ENCODE measurements around the gene RGL3. TPM values are rescaled to one million over a fixed set of nuclear protein-coding genes. Genes with fewer than 3 reads are reported as not detected.
"Not testable (repeated sequence)": the region's sequence is repeated elsewhere in the genome, so short reads cannot be mapped to it uniquely, and the experiment has no call there.

Gene RGL3
- total and polyA plus RNA-seq, 4 donors: 1.5 to 9.9 (median 6.4) TPM

- WGBS (ENCODE audit: insufficient coverage): 9% methylated on average over 33 of the region's 36 CpGs
- Histone ChIP-seq H3K9me3 (ENCODE audit: control insufficient read depth, insufficient read depth, low read length) (no peaks in the 10 kb centered on the region), H3K27me3 (ENCODE audit: control insufficient read depth, insufficient read depth, low read length) (peaks cover 75% of the 10 kb centered on the region), H3K4me1 (ENCODE audit: control insufficient read depth, insufficient read depth, low read length) (peaks cover 39% of the 10 kb centered on the region), H3K4me3 (ENCODE audit: low read depth, low read length) (no peak overlapping the region), H3K27ac (ENCODE audit: low read depth, low read length) (no peak overlapping the region), H3K36me3 (ENCODE audit: control insufficient read depth, insufficient read depth, low read length) (peaks cover 15% of the 10 kb centered on the region)
- DNase-seq (ENCODE audit: low read depth in 4 of 6, low spot score in 6 of 6): no peak
These were observed 2.4 kb upstream of the RGL3 start for GRCh38 chr19:11421371-11422098.

GRCh38 chr19:11420429-11421370 lies 1.6 kb upstream of the RGL3 start:
- H3K4me1 ChIP-seq (ENCODE audit: control insufficient read depth, insufficient read depth, low read length): peaks cover 39% of the 10 kb centered on the region
- WGBS (ENCODE audit: insufficient coverage): 1% methylated on average over 31 of the region's 46 CpGs
- H3K9me3 ChIP-seq (ENCODE audit: control insufficient read depth, insufficient read depth, low read length): no peaks in the 10 kb centered on the region
- no peak overlapping the region for H3K27ac ChIP-seq (ENCODE audit: low read depth, low read length)
- DNase-seq (ENCODE audit: low read depth in 4 of 6, low spot score in 6 of 6): peak in 1 of 6 donors; percentile 31
- H3K36me3 ChIP-seq (ENCODE audit: control insufficient read depth, insufficient read depth, low read length): peaks cover 7% of the 10 kb centered on the region
- peaks cover 77% of the 10 kb centered on the region for H3K27me3 ChIP-seq (ENCODE audit: control insufficient read depth, insufficient read depth, low read length)
- peak overlapping the region; percentile 27 for H3K4me3 ChIP-seq (ENCODE audit: low read depth, low read length)

DNA sequence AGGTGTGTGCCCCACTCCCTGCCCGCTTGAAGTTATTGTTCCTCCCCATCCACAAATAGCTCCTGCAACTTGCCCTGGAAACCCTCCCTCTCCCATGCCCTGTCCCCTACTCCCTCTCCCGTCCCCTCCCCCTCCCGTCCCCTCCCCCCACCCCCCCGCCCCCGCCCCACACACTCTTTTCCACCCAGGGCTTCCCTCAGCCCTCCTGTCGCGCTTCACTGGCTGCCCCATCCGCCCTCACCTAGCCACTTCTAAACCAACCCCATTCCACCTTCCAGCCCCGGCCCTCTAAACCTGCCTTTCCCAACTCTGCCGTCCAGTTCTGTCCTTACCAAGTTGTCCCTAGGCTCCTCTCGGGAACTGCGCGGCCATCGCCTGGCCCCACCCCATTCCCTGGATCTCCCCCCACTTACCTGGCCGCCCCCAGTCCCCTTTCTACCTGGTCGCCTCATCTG lies 993 bp downstream of the RGL3 start:
- WGBS (ENCODE audit: insufficient coverage): under 1% methylated on average over 11 of the region's 16 CpGs
- no peak overlapping the region for H3K4me3 ChIP-seq (ENCODE audit: low read depth, low read length)
- peaks cover 66% of the 10 kb centered on the region for H3K27me3 ChIP-seq (ENCODE audit: control insufficient read depth, insufficient read depth, low read length)
- DNase-seq (ENCODE audit: low read depth in 4 of 6, low spot score in 6 of 6): no peak
- peaks cover 39% of the 10 kb centered on the region for H3K4me1 ChIP-seq (ENCODE audit: control insufficient read depth, insufficient read depth, low read length)
- H3K36me3 ChIP-seq (ENCODE audit: control insufficient read depth, insufficient read depth, low read length): peaks cover 4% of the 10 kb centered on the region
- H3K27ac ChIP-seq (ENCODE audit: low read depth, low read length): no peak overlapping the region
- H3K9me3 ChIP-seq (ENCODE audit: control insufficient read depth, insufficient read depth, low read length): no peaks in the 10 kb centered on the region

DNA sequence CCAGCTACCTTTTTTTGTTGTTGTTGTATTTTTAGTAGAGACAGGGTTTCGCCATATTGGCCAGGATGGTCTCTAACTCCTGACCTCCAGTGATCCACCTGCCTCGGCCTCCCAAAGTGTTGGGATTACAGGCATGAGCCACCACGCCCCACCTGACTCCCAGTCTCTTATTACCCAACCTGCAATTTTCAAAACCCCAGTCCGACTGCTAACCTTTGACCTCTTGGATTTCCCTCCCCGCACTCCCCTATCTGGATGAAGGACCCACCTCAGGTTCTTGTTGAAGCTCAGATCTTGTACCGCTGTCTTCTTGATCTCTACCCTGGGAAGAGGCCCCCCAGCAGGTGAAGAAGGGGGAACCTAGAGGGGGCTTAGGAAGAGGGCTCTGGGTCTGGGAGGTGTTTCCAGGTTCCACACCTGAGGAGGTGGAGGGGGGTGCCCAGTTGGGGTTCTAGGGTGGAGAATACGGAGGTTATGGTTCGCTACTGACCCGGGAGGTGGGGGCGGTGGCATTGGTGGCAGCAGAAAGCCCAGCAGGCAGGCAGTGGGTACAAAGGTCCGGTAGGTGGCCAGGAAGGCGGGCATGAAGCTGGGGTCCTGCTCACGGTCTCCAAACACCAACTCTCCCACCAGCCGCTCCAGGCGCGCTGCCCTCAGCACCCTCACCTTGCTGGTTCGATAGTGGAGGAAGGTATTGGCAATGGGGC lies 2.6 kb downstream of the RGL3 start:
- H3K36me3 ChIP-seq (ENCODE audit: control insufficient read depth, insufficient read depth, low read length): no peaks in the 10 kb centered on the region
- no peak overlapping the region for H3K4me3 ChIP-seq (ENCODE audit: low read depth, low read length)
- WGBS (ENCODE audit: insufficient coverage): 90% methylated on average over 13 of the region's 17 CpGs
- H3K27me3 ChIP-seq (ENCODE audit: control insufficient read depth, insufficient read depth, low read length): peaks cover 50% of the 10 kb centered on the region
- DNase-seq (ENCODE audit: low read depth in 4 of 6, low spot score in 6 of 6): no peak
- H3K4me1 ChIP-seq (ENCODE audit: control insufficient read depth, insufficient read depth, low read length): peaks cover 25% of the 10 kb centered on the region
- H3K9me3 ChIP-seq (ENCODE audit: control insufficient read depth, insufficient read depth, low read length): no peaks in the 10 kb centered on the region
- H3K27ac ChIP-seq (ENCODE audit: low read depth, low read length): no peak overlapping the region

- Histone ChIP-seq H3K9me3 (ENCODE audit: control insufficient read depth, insufficient read depth, low read length) (no peaks in the 10 kb centered on the region), H3K36me3 (ENCODE audit: control insufficient read depth, insufficient read depth, low read length) (no peaks in the 10 kb centered on the region), H3K4me1 (ENCODE audit: control insufficient read depth, insufficient read depth, low read length) (peaks cover 10% of the 10 kb centered on the region), H3K4me3 (ENCODE audit: low read depth, low read length) (no peak overlapping the region), H3K27ac (ENCODE audit: low read depth, low read length) (no peak overlapping the region), H3K27me3 (ENCODE audit: control insufficient read depth, insufficient read depth, low read length) (peaks cover 30% of the 10 kb centered on the region)
- WGBS (ENCODE audit: insufficient coverage): 100% methylated on average over 1 of the region's 2 CpGs
- no peak for DNase-seq (ENCODE audit: low read depth in 4 of 6, low spot score in 6 of 6)
These were observed 4.6 kb downstream of the RGL3 start for GRCh38 chr19:11414544-11414943.

DNA sequence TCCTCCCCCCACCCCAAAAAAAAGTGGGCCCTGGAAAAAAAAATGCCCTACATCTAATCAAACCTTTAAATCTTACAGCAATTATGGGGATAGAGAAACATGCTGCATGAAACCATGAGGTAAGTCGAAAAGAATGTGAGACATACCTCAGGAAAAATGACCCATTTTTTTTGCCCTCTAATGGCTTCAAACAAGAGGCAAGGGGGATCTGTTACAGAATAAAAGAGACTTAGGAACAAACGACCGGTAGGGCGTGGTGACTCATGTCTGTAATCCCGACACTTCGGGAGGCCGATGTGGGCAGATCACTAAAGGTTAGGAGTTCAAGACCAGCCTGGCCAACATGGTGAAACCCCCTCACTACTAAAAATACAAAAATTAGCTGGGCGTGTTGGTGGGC lies 8.4 kb downstream of the RGL3 start:
- H3K27me3 ChIP-seq (ENCODE audit: control insufficient read depth, insufficient read depth, low read length): peaks cover 8% of the 10 kb centered on the region
- no peak for DNase-seq (ENCODE audit: low read depth in 4 of 6, low spot score in 6 of 6)
- H3K36me3 ChIP-seq (ENCODE audit: control insufficient read depth, insufficient read depth, low read length): no peaks in the 10 kb centered on the region
- WGBS (ENCODE audit: insufficient coverage): no CpG with 5 or more reads among the region's 8 CpGs
- H3K9me3 ChIP-seq (ENCODE audit: control insufficient read depth, insufficient read depth, low read length): no peaks in the 10 kb centered on the region
- H3K27ac ChIP-seq (ENCODE audit: low read depth, low read length): no peak overlapping the region
- H3K4me3 ChIP-seq (ENCODE audit: low read depth, low read length): no peak overlapping the region
- no peaks in the 10 kb centered on the region for H3K4me1 ChIP-seq (ENCODE audit: control insufficient read depth, insufficient read depth, low read length)

DNA sequence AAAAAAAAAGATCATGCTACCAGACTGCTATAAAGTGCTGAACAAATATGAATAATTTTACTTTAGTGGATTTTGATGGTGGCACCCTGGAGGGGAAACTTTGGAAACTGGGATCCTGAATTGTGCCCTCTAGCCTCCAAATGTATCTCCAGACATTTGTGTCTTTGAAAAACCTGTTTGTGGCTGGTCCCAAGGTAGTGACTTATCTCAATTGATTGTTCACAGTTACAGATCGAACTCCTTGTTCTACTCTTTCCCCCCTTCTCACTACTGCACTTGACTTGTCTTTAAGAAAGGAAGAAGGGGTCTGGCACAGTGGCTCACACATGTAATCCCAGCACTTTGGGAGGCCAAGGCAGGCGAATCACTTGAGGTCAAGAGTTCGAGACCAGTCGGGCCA lies 10.5 kb downstream of the RGL3 start:
- no peak overlapping the region for H3K27ac ChIP-seq (ENCODE audit: low read depth, low read length)
- peaks cover 8% of the 10 kb centered on the region for H3K27me3 ChIP-seq (ENCODE audit: control insufficient read depth, insufficient read depth, low read length)
- no peaks in the 10 kb centered on the region for H3K36me3 ChIP-seq (ENCODE audit: control insufficient read depth, insufficient read depth, low read length)
- no peak for DNase-seq (ENCODE audit: low read depth in 4 of 6, low spot score in 6 of 6)
- WGBS (ENCODE audit: insufficient coverage): no CpG with 5 or more reads among the region's 4 CpGs
- no peaks in the 10 kb centered on the region for H3K9me3 ChIP-seq (ENCODE audit: control insufficient read depth, insufficient read depth, low read length)
- H3K4me1 ChIP-seq (ENCODE audit: control insufficient read depth, insufficient read depth, low read length): no peaks in the 10 kb centered on the region
- H3K4me3 ChIP-seq (ENCODE audit: low read depth, low read length): no peak overlapping the region

- not testable (repeated sequence) for H3K36me3 ChIP-seq (ENCODE audit: control insufficient read depth, insufficient read depth, low read length); DNase-seq (ENCODE audit: low read depth in 4 of 6, low spot score in 6 of 6); H3K4me3 ChIP-seq (ENCODE audit: low read depth, low read length); H3K4me1 ChIP-seq (ENCODE audit: control insufficient read depth, insufficient read depth, low read length); H3K27ac ChIP-seq (ENCODE audit: low read depth, low read length); H3K9me3 ChIP-seq (ENCODE audit: control insufficient read depth, insufficient read depth, low read length); H3K27me3 ChIP-seq (ENCODE audit: control insufficient read depth, insufficient read depth, low read length)
- 78% methylated on average over 10 of the region's 12 CpGs for WGBS (ENCODE audit: insufficient coverage)
These were observed 12.3 kb downstream of the RGL3 start for GRCh38 chr19:11406703-11407236.
